Activated T-cell treated with anti-CD3 and anti-CD28 coated beads, Interleukin-2, amount 50 U/mL, for 24 hours (primary cell): ENCODE data around the gene AFF1.

Source experiments
- DNase-seq: peaks from one replicate; pipeline ENCODE4 v3.0.0-alpha.2; 2020
- H3K27ac Mint-ChIP-seq: 2 replicates; pipeline ENCODE4 v1.8.0; 2020; ENCODE audit warnings: mild to moderate bottlenecking, mixed read lengths
- H3K27me3 Mint-ChIP-seq: 2 replicates; pipeline ENCODE4 v1.8.0; 2020; ENCODE audit warnings: mixed read lengths
- H3K36me3 Mint-ChIP-seq: 2 replicates; pipeline ENCODE4 v1.8.0; 2020; ENCODE audit warnings: low read depth, mixed read lengths
- H3K4me1 Mint-ChIP-seq: 2 replicates; pipeline ENCODE4 v1.8.0; 2020; ENCODE audit warnings: low read depth, mixed read lengths
- H3K4me3 Mint-ChIP-seq: 2 replicates; pipeline ENCODE4 v1.8.0; 2020; ENCODE audit warnings: mild to moderate bottlenecking, moderate library complexity, mixed read lengths
- H3K9me3 Mint-ChIP-seq: 2 replicates; pipeline ENCODE4 v1.8.0; 2020; ENCODE audit warnings: mixed read lengths

The AFF1 gene

DNA sequence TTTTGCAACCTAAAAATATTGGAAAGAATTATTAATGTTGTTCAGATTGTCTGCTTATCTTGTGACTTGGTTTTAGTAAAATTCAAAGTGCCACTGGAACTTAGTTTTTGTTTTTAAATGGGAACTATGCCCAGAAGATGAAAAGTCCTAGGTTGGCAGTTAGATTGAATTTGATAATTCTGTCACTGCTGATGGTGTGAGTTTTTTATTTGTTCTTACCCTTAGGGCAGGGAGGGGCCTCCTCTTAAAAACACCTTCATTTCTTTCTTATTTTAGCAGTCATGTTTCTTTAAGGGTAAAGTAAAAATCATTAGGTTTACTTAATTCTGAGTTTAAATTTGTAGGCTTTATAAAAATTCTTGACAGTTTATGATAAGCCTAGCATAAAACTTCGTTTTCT, 80.6 kb downstream of the AFF1 start:
- peaks cover 7% of the 10 kb centered on the region for H3K36me3 Mint-ChIP-seq
- no peaks in the 10 kb centered on the region for H3K9me3 Mint-ChIP-seq
- H3K27me3 Mint-ChIP-seq, result no peaks in the 10 kb centered on the region
- no peak overlapping the region for H3K27ac Mint-ChIP-seq
- peaks cover 92% of the 10 kb centered on the region for H3K4me1 Mint-ChIP-seq
- no peak overlapping the region for H3K4me3 Mint-ChIP-seq
- no peak for DNase-seq

DNA sequence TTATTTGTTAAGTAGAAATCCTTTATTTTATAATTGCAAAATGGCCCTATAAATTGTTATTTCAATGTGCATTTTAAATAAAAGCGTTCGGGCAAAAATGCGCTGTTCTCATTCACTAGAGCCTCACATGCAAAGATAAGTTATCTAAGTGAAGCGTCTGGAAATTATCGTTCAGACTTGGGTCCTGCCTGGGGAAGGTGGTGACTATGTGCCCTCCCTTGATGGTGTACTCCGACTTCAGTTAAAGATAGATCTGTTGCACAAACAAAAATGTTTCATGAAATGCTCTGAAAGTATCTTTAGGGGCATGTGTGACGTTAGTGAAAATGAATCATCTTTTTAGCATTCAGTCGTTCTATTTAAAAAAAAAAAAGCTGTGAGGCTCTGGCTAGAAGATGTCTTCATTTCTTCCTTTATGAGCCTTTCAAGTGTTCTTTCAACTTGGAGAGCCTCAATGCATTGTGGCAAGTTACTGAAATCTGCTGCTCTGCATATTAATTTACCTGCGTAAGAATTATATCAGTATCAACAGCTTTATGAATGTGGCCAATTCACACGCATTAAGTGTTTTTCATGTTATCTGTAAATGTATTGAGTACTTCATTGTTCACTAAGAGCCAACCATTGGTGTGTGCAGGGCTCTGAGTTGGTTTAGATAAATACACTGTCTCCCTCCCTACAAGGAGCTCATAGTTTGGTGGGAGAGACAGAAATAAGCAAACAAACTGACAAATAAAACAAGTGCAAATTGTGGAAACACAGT, 83.0 kb downstream of the AFF1 start:
- peaks cover 9% of the 10 kb centered on the region for H3K36me3 Mint-ChIP-seq
- H3K27me3 Mint-ChIP-seq, result no peaks in the 10 kb centered on the region
- H3K27ac Mint-ChIP-seq, result peak overlapping the region; percentile 84
- no peak for DNase-seq
- H3K4me1 Mint-ChIP-seq, result peaks cover 89% of the 10 kb centered on the region
- H3K4me3 Mint-ChIP-seq, result peak overlapping the region; percentile 38
- no peaks in the 10 kb centered on the region for H3K9me3 Mint-ChIP-seq

DNA sequence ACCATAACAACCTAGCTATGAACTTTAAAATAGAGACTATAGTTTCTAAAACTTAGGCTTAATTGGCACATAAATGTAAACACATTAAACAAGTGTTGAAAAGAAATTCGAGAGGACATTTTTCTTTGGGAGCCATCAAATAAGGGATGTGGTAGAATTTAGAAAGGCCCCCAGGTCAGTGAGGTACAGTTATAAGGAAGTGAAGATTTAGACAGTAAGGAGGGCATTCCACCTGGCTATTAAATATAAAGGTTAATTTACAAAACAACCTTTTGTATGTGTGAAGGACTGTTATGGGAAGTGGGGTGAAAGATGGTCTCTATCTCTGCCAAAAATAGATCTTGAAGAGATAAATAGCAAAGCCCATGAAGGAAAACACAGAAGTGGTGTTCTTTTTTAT, 83.9 kb downstream of the AFF1 start:
- H3K36me3 Mint-ChIP-seq, result peaks cover 6% of the 10 kb centered on the region
- no peak overlapping the region for H3K4me3 Mint-ChIP-seq
- no peaks in the 10 kb centered on the region for H3K27me3 Mint-ChIP-seq
- no peak for DNase-seq
- H3K4me1 Mint-ChIP-seq, result peaks cover 86% of the 10 kb centered on the region
- peak overlapping the region; percentile 84 for H3K27ac Mint-ChIP-seq
- no peaks in the 10 kb centered on the region for H3K9me3 Mint-ChIP-seq

DNA sequence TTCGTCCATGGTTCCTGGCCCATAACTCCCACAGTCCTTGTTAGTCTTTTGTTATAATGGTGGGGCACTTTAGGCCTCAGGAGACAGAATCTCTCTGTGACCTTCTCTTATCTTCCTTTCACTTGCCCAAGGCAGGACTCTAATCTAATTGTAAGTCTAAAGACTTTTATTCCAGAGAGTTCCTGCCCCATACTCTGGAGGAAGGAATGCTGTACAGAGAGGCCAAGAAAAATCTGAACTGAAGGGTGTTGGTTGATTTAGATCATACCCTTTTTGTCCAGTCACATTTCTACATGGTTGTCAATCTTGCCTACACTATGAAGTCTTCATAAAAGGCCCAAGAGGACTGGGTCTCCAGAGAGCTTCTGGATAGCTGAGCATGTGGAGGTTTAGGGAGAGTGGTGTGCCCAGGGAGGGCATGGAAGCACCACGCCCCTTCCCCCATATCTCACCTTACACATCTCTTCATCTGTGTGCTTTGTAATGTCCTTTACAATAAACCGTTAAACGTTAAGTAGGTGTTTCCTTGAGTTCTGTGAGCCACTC, 84.5 kb downstream of the AFF1 start:
- no peaks in the 10 kb centered on the region for H3K9me3 Mint-ChIP-seq
- no peak overlapping the region for H3K4me3 Mint-ChIP-seq
- H3K4me1 Mint-ChIP-seq, result peaks cover 86% of the 10 kb centered on the region
- no peak for DNase-seq
- H3K27me3 Mint-ChIP-seq, result no peaks in the 10 kb centered on the region
- peaks cover 6% of the 10 kb centered on the region for H3K36me3 Mint-ChIP-seq
- H3K27ac Mint-ChIP-seq, result peak overlapping the region; percentile 76

DNA sequence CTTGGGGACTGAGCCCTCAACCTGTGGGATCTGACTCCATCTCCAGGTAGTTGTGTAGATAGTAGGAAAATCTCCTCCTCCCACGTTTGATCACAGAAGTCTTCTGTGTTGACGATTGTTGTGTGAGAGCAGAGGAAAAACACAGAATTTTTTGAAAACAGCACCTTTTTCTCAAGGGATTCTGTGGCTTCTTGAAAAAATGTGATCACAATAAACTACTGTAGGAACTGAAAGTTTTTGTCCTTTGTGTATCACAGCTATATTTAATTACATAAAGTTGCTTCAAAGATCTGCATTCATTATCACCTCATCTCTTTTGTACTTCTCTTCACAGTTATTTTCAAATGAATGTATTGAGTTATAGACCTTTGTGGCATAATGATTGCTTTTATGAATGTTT, 85.1 kb downstream of the AFF1 start:
- Mint-ChIP-seq H3K27ac (peak overlapping the region; percentile 76), H3K9me3 (no peaks in the 10 kb centered on the region), H3K4me3 (no peak overlapping the region), H3K27me3 (no peaks in the 10 kb centered on the region), H3K36me3 (peaks cover 6% of the 10 kb centered on the region), H3K4me1 (peaks cover 82% of the 10 kb centered on the region)
- DNase-seq, result no peak

DNA sequence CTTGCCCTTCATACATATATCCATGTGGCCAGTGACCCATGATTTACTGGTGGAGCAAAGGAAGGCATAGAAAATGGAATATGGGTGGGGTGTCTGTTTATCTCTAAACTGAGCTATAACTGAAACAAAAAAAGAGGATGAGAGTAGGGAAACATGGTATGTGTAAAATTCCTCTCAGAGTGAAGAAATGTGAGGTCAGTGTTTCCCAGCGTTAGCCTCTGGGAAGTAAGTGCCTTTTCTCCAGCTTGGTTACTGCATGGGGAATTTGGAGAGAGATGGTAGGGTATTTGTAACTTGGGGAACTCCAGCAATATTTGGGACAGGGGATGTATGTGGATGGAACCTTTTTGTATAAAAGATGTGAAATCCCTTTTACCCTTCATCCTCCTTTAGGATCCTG, 89.4 kb downstream of the AFF1 start:
- no peak for DNase-seq
- Mint-ChIP-seq H3K27me3 (no peaks in the 10 kb centered on the region), H3K36me3 (peaks cover 15% of the 10 kb centered on the region), H3K4me1 (peaks cover 61% of the 10 kb centered on the region), H3K27ac (no peak overlapping the region), H3K4me3 (no peak overlapping the region), H3K9me3 (no peaks in the 10 kb centered on the region)

DNA sequence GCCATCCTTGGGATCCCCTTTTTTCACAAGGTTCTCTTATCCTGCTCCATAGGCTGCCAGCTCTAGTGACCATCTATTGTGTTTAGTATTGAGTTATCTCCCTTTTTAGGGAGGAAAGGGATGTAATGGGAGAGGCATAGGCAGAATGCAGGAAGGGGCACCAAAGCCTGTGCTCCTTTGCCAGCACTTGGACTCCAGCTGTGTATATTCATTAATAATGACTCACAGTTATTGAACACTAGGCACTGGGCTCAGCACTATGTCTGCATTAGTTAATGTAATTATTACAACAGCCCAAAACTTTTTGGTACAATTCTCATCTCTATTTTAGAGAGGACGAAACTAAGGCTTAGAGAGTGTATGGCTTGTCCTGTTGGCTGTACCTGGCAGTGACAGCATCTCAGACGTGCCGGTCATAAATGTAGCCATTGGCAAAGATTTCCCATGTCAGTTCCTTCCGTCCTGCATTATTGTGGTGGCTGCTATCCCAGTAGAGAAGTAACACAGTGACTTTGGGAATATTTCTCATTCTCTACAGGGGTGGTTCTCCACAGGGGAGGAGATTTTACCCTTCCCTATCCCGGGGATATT, 90.3 kb downstream of the AFF1 start:
- peaks cover 18% of the 10 kb centered on the region for H3K36me3 Mint-ChIP-seq
- H3K9me3 Mint-ChIP-seq, result no peaks in the 10 kb centered on the region
- no peak overlapping the region for H3K4me3 Mint-ChIP-seq
- peaks cover 52% of the 10 kb centered on the region for H3K4me1 Mint-ChIP-seq
- no peak for DNase-seq
- H3K27ac Mint-ChIP-seq, result no peak overlapping the region
- no peaks in the 10 kb centered on the region for H3K27me3 Mint-ChIP-seq

DNA sequence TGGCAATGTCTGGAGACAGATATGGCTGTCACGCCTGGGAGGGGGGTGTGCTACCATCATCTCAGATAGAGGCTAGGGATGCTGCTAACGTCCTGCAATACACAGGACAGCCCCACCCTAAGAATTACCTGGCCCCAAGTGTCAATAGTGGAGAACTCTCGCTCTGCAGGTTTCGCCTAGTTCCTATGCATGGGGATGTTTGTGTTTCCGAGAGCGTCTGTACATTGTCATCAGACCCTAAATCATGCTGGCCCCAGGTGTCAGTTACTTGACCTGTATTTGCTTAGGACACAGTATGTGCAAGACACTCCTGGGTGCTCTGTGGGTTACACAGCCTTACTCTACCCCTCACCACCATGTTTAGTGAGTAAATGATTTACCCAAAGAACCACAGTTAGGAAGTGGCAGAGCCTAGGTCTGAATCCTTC, 90.8 kb downstream of the AFF1 start:
- Mint-ChIP-seq H3K27me3 (no peaks in the 10 kb centered on the region), H3K9me3 (no peaks in the 10 kb centered on the region), H3K36me3 (peaks cover 16% of the 10 kb centered on the region), H3K4me1 (peaks cover 47% of the 10 kb centered on the region), H3K27ac (no peak overlapping the region), H3K4me3 (no peak overlapping the region)
- no peak for DNase-seq

DNA sequence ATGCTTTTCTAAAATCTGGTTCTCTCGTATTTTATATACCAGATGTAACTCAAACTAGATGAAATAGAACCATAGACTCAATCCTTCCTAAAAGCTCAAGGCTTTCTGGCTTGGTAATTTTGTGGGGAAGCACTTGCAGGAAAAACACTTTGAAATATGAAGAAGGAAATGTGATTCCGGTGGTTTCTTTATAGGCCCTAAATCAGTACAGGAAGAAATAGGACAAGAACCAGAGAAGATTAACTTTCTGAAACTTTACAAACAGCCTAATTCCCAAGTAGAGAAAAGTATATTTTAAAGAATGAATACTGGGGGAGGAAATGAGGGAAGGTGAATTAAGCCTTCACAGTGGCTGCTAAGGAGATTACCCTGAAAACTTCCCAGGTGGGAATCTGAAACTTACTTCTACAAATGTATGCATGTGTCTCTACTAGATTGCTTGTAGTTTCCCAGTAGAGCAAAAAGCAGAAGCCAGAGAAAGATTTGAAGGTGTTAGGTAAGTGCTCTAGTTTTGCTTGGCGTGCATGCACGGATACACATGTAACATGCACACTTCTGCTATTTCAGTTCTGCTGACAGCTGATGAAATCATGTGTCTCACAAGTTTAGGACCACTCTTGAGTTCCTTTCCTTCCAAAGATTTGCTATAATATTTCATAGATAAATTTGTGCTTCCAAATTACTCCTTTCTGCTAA, 92.1 kb downstream of the AFF1 start:
- no peaks in the 10 kb centered on the region for H3K9me3 Mint-ChIP-seq
- no peak overlapping the region for H3K4me3 Mint-ChIP-seq
- H3K4me1 Mint-ChIP-seq, result peaks cover 37% of the 10 kb centered on the region
- no peaks in the 10 kb centered on the region for H3K27me3 Mint-ChIP-seq
- no peak for DNase-seq
- H3K36me3 Mint-ChIP-seq, result peaks cover 14% of the 10 kb centered on the region
- no peak overlapping the region for H3K27ac Mint-ChIP-seq

DNA sequence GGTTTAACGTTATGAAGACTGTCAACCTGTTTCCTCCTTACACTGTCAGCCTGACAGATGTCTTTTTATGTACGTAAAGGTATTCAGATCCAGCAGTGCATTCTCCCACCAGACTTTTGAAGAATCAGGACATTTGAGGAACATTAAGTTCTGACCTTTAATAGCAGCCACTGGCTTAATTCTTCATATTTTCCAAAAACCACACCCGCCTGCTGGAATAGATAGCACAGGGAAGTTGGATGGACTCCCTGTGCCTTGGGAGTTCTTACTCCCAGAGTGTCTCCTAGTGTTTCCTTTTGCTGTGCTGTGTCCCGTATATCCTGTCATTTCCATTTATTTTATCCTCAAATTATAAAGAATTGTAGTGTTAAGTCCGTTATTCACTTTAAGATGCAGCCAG, 94.5 kb downstream of the AFF1 start:
- peaks cover 14% of the 10 kb centered on the region for H3K36me3 Mint-ChIP-seq
- H3K27me3 Mint-ChIP-seq, result no peaks in the 10 kb centered on the region
- H3K4me1 Mint-ChIP-seq, result peaks cover 22% of the 10 kb centered on the region
- H3K4me3 Mint-ChIP-seq, result no peak overlapping the region
- no peak for DNase-seq
- no peak overlapping the region for H3K27ac Mint-ChIP-seq
- no peaks in the 10 kb centered on the region for H3K9me3 Mint-ChIP-seq

DNA sequence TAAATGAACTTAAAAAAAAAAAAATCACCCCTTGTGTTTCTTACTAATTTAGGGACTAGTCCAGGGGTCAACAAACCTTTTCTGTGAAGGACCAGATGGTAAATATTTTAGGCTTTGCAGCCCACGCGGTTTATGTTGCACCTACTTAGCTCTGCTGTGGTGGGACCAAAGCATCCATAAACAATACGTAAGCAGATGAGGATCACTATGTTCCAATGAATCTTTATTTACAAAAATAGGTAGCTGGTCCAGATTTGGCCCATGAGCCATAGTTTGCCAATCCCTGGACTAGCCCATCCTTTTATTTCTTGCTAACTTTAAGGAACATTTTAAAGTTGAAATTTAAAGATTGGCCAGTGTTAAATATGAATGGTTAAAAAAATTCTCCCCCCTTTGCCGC, 95.3 kb downstream of the AFF1 start:
- DNase-seq, result no peak
- peak overlapping the region; percentile 3 for H3K27ac Mint-ChIP-seq
- H3K36me3 Mint-ChIP-seq, result peaks cover 14% of the 10 kb centered on the region
- H3K9me3 Mint-ChIP-seq, result no peaks in the 10 kb centered on the region
- no peaks in the 10 kb centered on the region for H3K27me3 Mint-ChIP-seq
- no peak overlapping the region for H3K4me3 Mint-ChIP-seq
- peaks cover 19% of the 10 kb centered on the region for H3K4me1 Mint-ChIP-seq

DNA sequence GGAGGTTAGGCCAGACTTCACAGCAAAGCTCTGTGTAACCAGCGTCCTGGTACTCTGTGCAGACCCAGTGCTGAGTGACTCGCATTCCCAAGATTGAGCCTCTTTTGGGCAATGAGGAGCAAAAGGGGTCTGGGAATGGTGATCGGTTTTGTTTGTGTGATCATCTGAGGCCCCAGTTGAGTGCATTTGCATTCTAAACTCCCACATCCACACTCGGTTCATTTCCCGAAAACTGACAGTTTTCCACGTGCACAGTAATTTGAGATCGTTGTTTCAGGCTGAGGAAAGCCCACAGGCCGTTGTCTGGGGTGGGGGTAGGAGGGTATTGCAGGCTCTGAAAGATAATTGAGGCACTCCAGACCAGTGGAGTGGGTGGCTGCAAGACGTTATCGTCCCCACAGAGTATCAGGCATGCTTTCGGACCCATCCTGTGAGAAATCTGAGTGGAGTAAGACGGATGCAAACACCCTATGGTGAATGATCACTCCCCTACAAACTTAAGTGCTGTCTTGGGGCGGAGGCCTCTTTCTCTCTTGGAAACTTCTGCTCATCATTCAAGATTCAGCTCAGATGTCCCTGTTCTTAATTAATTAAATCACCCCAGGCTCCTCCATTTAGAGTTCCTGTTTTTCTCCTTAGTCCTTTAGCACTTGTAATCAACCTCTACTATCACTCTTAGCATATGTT, 96.1 kb downstream of the AFF1 start:
- no peak for DNase-seq
- peaks cover 11% of the 10 kb centered on the region for H3K36me3 Mint-ChIP-seq
- H3K4me3 Mint-ChIP-seq, result no peak overlapping the region
- H3K27me3 Mint-ChIP-seq, result no peaks in the 10 kb centered on the region
- H3K27ac Mint-ChIP-seq, result no peak overlapping the region
- H3K4me1 Mint-ChIP-seq, result peaks cover 19% of the 10 kb centered on the region
- no peaks in the 10 kb centered on the region for H3K9me3 Mint-ChIP-seq

DNA sequence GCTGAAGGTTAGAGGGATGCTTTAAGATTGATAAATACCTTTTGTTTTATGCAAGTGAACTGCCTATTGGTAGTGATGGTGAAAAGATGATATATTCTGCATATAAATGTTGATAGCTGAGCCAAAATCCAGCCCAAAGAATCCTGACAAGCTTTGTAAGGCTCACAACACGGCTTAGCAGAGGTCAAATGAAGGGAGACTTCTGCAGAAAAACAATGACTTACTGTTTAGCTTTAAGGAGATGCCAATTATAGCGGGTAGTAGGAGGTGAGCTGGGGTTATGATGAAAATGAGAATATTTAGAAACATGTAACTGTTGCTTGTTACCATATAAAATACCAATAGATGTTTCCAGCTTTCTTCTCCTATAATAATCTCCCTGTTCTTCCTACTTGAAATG, 97.1 kb downstream of the AFF1 start:
- no peaks in the 10 kb centered on the region for H3K27me3 Mint-ChIP-seq
- peaks cover 11% of the 10 kb centered on the region for H3K36me3 Mint-ChIP-seq
- no peak for DNase-seq
- no peak overlapping the region for H3K27ac Mint-ChIP-seq
- H3K4me3 Mint-ChIP-seq, result no peak overlapping the region
- peaks cover 20% of the 10 kb centered on the region for H3K4me1 Mint-ChIP-seq
- no peaks in the 10 kb centered on the region for H3K9me3 Mint-ChIP-seq

DNA sequence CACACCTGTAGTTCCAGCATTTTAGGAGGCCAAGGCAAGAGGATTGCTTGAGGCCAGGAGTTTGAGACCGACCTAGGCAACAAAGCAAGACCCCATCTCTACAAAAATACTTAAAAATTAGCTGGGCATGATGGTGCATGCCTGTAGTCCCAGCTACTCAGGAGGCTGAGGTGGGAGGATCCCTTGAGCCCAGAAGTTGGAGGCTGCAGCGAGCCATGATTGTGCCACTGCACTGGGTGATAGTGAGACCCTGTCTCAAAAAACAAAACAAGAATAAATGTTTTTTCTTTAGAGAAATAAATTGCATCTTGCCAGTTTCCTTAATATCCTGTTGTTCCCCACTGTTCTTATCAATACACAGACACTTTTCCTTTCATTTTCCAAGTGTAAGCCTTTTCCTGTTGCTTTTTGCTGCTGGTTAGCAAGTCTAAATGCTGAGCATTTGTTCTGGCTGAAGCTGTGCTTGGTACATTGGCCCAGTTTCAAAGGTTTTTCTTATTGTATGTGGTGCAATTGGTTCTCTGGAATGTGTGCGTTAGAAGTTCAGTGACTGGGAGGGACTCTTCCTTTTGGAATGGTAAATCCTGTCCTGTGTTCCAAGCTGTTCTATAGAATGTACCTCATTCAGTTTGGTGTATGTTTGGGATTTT, 98.2 kb downstream of the AFF1 start:
- Mint-ChIP-seq H3K4me3 (no peak overlapping the region), H3K9me3 (no peaks in the 10 kb centered on the region), H3K27ac (no peak overlapping the region), H3K36me3 (peaks cover 11% of the 10 kb centered on the region), H3K4me1 (peaks cover 26% of the 10 kb centered on the region), H3K27me3 (no peaks in the 10 kb centered on the region)
- DNase-seq, result no peak
